GM21576 (cell line): ENCODE results near the gene ACBD6.
"Not testable (repeated sequence)": the region's sequence is repeated elsewhere in the genome, so short reads cannot be mapped to it uniquely, and the experiment has no call there.

Experiments used
- ATAC-seq: cut with Tn5 transposase; IDR thresholded peaks from one replicate; pipeline ENCODE4 v1.9.1; 2021; ENCODE audit warnings: mild to moderate bottlenecking, moderate library complexity; ENCODE audit not compliant: unreplicated experiment

Gene ACBD6

GRCh38 chr1:180502361-180503279, at the start of gene ACBD6:
Gene ACBD6 (minus strand): TSS chr1:180502577. CDS start chr1:180502266, 311 bp downstream.
- peak; percentile 86 for ATAC-seq

- no peak for ATAC-seq
Observed at GRCh38 chr1:180551997-180552396, 49.6 kb upstream of the ACBD6 start.

DNA sequence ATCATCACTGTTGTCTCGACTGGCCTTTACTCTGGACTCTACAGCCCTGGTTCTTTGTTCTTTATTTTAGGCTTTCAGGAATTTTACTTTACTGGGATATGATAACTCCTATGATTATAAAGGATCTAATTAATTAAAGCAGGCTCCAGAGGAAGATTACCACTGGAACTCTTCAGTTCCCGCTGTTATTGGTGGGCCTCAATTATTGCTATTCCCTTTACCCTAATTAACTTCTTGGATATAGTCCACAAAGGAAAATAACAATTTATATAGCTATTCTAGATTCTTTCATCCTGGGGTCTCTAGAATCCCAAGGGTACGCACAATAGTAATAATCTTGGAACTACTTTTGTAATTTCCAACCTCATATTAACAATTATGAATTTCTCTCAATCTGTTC, 47.9 kb upstream of the ACBD6 start:
- no peak for ATAC-seq

DNA sequence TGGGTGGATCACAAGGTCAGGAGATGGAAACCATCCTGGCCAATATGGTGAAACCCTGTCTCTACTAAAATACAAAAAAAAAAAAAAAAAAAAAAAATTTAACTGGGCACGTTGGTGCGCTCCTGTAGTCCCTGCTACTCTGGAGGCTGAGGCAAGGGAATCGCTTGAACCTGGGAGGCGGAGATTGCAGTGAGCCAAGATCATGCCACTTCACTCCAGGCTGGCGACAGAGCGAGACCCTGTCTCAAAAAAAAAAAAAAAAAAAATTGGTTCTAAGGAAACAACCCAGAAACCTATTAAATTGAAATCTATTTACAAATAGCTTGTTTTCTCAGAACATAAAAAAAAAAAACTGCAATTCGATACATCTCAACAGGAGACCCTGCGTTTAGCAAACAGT, 47.4 kb upstream of the ACBD6 start:
- ATAC-seq, result not testable (repeated sequence)

- ATAC-seq, result no peak
Observed at GRCh38 chr1:180548686-180549317, 46.4 kb upstream of the ACBD6 start.

DNA sequence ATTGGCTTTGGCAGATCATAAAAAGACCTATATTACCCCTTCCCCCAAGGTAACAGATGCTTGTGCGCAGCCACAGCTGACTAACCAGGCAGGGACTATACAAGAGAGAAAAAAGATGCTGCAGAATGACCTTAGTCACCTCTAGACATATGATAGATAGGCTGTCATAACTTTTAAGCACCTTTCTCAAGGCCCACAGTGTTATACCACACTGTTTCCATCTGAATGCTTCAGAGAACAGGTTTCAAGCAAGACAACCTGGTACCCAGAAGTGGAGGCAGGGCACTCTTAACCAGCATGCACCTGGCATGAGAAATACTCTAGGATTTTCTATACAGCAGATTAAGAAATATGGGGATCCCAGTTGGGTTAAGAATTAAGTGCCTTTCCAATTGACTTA, 43.6 kb upstream of the ACBD6 start:
- ATAC-seq, result no peak

- ATAC-seq, result no peak
Observed at GRCh38 chr1:180544050-180544449, 41.7 kb upstream of the ACBD6 start.

DNA sequence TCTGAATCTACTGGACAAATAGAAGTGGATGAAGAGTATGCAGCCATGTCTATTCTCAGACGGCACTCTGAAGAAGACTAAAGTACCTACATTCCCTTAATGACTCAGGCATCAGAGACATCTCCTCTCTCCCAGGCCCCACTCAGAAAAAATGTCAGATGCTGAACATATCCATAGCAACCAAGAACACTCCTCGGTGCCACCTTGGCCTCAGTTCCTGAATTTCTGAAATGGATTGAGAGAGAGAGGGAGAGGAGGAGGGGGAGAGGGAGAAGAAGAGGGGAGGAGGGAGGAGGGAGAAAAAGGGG, 40.4 kb upstream of the ACBD6 start:
- no peak for ATAC-seq

DNA sequence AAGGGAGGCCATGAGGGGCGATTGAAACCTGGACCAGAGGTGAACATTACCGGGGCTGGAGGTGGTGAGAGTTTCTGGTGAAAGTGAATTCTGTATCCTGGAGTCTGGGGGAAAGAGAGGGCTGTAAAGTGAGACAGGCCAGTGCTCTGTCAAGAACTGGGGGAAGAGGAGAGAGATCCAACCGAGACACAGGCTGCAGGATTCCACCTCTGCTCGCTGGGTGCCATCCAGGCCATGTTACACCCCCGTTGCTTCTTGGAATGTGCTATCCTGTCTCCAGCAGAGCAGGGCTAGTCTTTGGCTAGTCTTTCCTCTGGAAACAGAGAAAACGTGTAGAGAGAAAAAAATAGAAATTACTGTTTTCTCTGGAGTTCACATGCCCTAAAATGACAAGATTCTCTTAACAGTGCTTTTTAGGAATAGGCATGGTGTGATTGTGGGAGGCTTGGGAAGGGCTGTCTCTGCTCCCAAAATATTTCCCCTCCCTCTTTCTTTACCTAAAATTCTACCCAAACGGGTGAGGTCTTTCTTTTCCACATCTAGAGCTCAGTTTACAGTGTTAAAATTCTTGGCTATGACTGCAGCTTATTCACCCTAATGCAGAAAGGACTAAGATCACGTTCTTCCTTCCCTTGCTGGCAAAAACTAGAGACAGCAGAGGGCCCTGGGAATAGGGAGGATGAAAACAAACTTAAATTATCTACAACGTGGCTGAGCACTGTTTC, 39.9 kb upstream of the ACBD6 start:
- no peak for ATAC-seq

GRCh38 chr1:180540697-180541594, 38.6 kb upstream of the ACBD6 start:
- ATAC-seq, result no peak

GRCh38 chr1:180539136-180539535, 36.8 kb upstream of the ACBD6 start:
- ATAC-seq, result no peak

DNA sequence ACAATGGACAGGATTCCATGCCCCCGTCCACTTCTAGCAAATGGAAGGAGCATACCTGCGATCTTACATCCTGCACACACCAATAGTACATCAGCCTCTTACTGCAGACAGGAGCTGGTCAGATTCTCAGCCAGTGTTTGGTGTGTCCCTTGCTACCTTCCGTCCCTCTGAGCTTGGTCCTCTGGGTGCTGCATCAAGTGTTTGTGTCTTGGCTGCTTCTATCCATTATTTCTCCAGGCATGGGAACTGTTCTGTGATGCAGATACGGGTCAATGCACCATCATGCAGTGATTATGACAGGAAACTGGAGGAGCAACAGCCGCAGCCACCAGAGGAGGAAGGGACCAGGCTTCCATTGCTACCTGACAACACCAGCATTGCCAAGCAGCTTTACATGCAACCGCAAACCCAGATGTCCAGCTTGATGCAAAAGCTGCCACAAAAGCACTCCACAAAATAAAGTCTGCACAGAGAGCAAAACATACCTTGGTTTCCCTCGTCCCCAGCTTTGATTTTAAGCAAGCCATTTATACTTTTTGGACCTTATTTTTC, 34.5 kb upstream of the ACBD6 start:
- no peak for ATAC-seq

GRCh38 chr1:180535418-180535999, 33.1 kb upstream of the ACBD6 start:
- ATAC-seq, result no peak

DNA sequence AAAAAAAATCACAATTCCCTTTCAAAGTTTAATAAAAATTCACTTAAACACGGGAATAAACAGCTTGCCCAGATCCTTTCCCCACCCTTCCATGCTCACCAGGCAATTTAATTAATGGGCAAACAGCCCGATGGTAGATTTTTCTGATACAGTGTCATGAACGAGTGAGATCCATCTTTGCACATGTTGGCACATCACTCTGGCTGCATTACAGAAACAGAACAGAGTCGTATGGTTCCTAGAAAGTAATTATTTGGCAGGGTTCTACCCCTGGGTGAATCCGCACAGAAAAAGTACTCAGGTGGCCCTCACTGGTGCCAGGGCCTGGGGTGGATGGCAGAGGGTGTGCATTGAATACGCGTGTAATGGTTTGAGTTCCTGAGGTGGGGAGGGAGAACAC, 31.8 kb upstream of the ACBD6 start:
- no peak for ATAC-seq

GRCh38 chr1:180533266-180533987, 31.1 kb upstream of the ACBD6 start:
- ATAC-seq, result peak; percentile 78

DNA sequence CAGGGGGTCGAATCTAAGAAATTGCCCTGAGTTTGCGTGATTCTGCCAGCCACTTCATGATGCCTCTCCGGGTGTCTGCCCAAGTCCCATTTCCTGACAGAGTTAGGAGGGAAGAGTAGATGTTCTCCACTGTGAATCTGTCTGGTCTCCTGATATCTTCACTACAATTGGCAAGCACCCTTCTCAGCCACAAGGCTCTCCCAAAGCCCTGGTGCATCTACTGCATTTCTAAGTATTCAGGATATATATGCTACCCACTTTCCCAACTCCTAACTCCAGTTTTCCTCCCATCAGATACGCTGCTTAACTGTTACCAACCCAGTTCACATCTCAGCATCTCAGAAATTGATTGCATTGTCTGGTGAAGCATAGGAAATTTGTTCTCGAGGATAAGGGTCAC, 30.5 kb upstream of the ACBD6 start:
- ATAC-seq, result no peak

DNA sequence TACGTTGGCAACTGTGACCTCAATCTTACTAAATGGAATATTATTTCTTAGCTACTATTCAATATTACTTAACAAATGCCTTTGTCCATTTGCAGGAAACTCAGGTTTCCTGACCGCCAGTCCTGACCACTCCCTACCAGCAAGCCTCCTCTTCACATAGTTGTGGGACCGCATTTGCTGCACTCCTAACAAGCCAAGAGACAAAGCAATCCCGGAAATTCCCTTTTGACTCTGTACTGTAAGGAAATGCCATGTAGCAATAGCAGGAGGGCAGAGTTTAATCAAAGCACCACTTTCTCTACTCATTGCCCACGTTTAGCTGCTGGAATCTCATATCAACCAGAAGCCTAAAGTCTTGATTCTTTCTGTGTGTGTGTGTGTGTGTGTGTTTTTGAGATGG, 28.1 kb upstream of the ACBD6 start:
- no peak for ATAC-seq

GRCh38 chr1:180528868-180529470, 26.6 kb upstream of the ACBD6 start:
- ATAC-seq, result no peak

DNA sequence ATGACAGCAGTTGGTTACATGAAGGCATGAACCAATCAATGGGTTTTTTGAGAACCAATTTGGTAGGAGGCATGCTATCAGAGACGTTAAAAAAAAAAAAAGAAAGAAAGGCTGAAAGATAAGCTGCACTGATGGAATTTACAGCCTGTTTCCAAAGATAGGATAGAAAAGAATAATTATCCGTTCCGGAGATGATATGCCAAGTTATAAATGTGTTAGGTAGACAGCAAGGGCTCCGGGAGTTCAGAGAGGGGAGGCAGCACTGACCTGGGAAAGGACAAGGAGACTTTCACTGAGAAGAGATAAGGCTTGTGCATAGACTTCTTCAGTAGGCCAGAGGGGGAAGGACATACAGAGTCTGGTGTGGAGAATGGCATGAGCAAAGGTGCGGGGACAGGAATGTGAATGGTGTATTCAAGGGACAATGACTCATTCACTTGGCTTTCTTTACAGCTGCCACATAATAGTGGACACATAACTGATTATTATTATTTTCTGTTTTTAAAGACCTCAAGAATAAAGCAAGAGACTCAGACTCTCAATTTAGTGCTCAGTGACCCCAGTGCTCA, 24.8 kb upstream of the ACBD6 start:
- no peak for ATAC-seq
